ENCODE results near the gene RABGAP1L. TPM values are rescaled to one million over a fixed set of nuclear protein-coding genes. Genes with fewer than 3 reads are reported as not detected.

Gene RABGAP1L
- total and polyA plus RNA-seq, 10 of the 15 experiments (the other 5 are each of a cell fraction or from before 2014, with no cell fraction given), result 5.8 to 194 (median 113) TPM

GRCh38 chr1:174393885-174394284, 234.6 kb downstream of the RABGAP1L start (continued):
- TF ChIP-seq, protein P1, sequence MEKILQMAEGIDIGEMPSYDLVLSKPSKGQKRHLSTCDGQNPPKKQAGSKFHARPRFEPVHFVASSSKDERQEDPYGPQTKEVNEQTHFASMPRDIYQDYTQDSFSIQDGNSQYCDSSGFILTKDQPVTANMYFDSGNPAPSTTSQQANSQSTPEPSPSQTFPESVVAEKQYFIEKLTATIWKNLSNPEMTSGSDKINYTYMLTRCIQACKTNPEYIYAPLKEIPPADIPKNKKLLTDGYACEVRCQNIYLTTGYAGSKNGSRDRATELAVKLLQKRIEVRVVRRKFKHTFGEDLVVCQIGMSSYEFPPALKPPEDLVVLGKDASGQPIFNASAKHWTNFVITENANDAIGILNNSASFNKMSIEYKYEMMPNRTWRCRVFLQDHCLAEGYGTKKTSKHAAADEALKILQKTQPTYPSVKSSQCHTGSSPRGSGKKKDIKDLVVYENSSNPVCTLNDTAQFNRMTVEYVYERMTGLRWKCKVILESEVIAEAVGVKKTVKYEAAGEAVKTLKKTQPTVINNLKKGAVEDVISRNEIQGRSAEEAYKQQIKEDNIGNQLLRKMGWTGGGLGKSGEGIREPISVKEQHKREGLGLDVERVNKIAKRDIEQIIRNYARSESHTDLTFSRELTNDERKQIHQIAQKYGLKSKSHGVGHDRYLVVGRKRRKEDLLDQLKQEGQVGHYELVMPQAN (conservative IDR thresholded peaks at IDR 0.05), result no peak

DNA sequence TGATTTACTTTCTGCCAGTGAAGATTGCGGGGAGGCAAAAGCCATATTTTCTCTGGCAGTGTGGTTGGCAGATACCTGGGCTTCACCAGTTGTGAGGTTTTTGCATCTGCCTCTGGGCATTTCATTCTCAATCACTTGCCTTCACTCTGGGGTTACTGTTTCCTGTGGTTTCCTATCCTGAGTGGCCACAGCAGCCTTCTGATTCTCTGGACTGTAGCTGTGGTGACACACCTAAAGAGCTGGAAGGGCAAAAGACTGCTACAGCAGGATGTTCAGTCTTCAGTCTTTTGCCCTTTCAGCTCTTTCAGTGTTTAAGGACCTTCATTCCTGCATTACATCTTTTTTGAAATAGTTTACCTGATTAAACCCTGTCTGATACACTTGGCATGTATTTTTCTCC, 237.9 kb downstream of the RABGAP1L start:
- FAIRE-seq, result no peak
- SMC1A ChIA-PET (ENCODE audit: uncharacterized antibody, unreplicated experiment), result no interaction called here
- Histone ChIP-seq H3K27me3 (replicated peaks in 1 of 2; ENCODE audit: control insufficient read depth in 2 of 2, insufficient read depth in 2 of 2, low read length in 1 of 2) (no peaks in the 10 kb centered on the region), H3K4me2 (ENCODE audit: control insufficient read depth, insufficient read depth) (no peak overlapping the region), H4K20me1 (ENCODE audit: control insufficient read depth, insufficient read depth) (no peaks in the 10 kb centered on the region), H3K4me1 (ENCODE audit: control insufficient read depth, insufficient read depth, low read length) (no peaks in the 10 kb centered on the region), H2AFZ (ENCODE audit: control insufficient read depth, low read depth, low read length) (no peak overlapping the region), H3K27ac (ENCODE audit: control insufficient read depth, insufficient read depth) (no peak overlapping the region), H3K9me3 (replicated peaks; ENCODE audit: control insufficient read depth, insufficient read depth, low read length) (no peaks in the 10 kb centered on the region; the same call in 1 of the 3 replicates), H3K79me2 (ENCODE audit: control insufficient read depth, insufficient read depth, low read length) (no peaks in the 10 kb centered on the region), H3K36me3 (ENCODE audit: control insufficient read depth in 2 of 2, insufficient read depth in 2 of 2, low read length in 1 of 2) (peaks cover 0 to 27% of the 10 kb centered on the region in 2 experiments; a peak in 3 of 4 replicates), H3K4me3 (no peak overlapping the region), H3K9ac (ENCODE audit: control insufficient read depth, insufficient read depth, low read length) (no peak overlapping the region)
- WGBS (ENCODE audit: insufficient coverage, insufficient replicate concordance, low lambda C conversion rate, missing lambda C conversion rate), result 100% methylated on average over 1 of the region's 1 CpG
- POLR2A ChIA-PET, result no interaction called here
- DNase-seq (ENCODE audit: low read depth, low spot score), result no peak
- CTCF ChIA-PET, result no interaction called here
- intact Hi-C loops (cut with micrococcal nuclease; ENCODE audit: unreplicated experiment) (no loop called here), in situ Hi-C loops (cut with MboI) (no loop called here)
- ATAC-seq, result peak; percentile 66
- no TSS peak for BruUV-seq (replicated peaks)
- TF ChIP-seq FOS (IDR thresholded peaks at IDR 0.05; ENCODE audit: borderline replicate concordance, extremely low read depth, insufficient read length) (no peak), RUNX3 (IDR thresholded peaks at IDR 0.05; ENCODE audit: low read length) (peak; percentile 72), DPF2 (IDR thresholded peaks at IDR 0.05) (no peak), SREBF1 (IDR thresholded peaks at IDR 0.05; ENCODE audit: low read length) (no peak), ZNF217 (IDR thresholded peaks at IDR 0.05) (no peak), KDM1A (IDR thresholded peaks at IDR 0.05; ENCODE audit: borderline replicate concordance) (no peak), RBBP5 (conservative IDR thresholded peaks at IDR 0.05) (no peak), PAX8 (IDR thresholded peaks at IDR 0.05) (no peak)
- RAD21 ChIA-PET (ENCODE audit: unreplicated experiment), result no interaction called here

Measured in GM12878 (cell line).